Activated CD4-positive, alpha-beta memory T cell treated with anti-CD3 and anti-CD28 coated beads, Interleukin-2, amount 10 ng/mL, durations not matched to agents 7 days and 5 days (primary cell): ENCODE results near the gene LDLRAD4. TPM values are rescaled to one million over a fixed set of nuclear protein-coding genes. Genes with fewer than 3 reads are reported as not detected.
A peak's percentile ranks its signal among the peaks of the same experiment; 100 is the strongest.
"Not testable (repeated sequence)": the region's sequence is repeated elsewhere in the genome, so short reads cannot be mapped to it uniquely, and the experiment has no call there.

Source experiments
- CTCF ChIA-PET: fragments of 350-600 bp; sonication (Branson Sonifier 250); formaldehyde crosslinking; loops from one replicate; lab custom pipeline; 2021; ENCODE audit warnings: antibody characterized with exemption, inconsistent platforms; lab: Charles Lee
- POLR2A ChIA-PET: fragments of 350-600 bp; sonication (Branson Sonifier 250); formaldehyde crosslinking; loops from one replicate; lab custom pipeline; 2021; ENCODE audit warnings: antibody characterized with exemption; lab: Charles Lee
- DNase-seq: peaks from one replicate; pipeline ENCODE4 v3.0.0-alpha.2; 2020
- H3K27ac Mint-ChIP-seq: one replicate; pipeline ENCODE4 v1.8.0; 2021; ENCODE audit warnings: mild to moderate bottlenecking, mixed read lengths
- H3K27me3 Mint-ChIP-seq: one replicate; pipeline ENCODE4 v1.8.0; 2021; ENCODE audit warnings: mixed read lengths
- H3K36me3 Mint-ChIP-seq: one replicate; pipeline ENCODE4 v1.8.0; 2021; ENCODE audit warnings: low read depth, mixed read lengths
- H3K4me1 Mint-ChIP-seq: one replicate; pipeline ENCODE4 v1.8.0; 2021; ENCODE audit warnings: mixed read lengths
- H3K4me3 Mint-ChIP-seq: one replicate; pipeline ENCODE4 v1.8.0; 2021; ENCODE audit warnings: mild to moderate bottlenecking, mixed read lengths
- H3K9me3 Mint-ChIP-seq: one replicate; pipeline ENCODE4 v1.8.0; 2021; ENCODE audit warnings: mixed read lengths
- total RNA-seq, 2 experiments: library from RNA; stranded (reverse); gene quantifications; one replicate each; pipeline ENCODE4 v1.2.3, GENCODE V29; 2021

LDLRAD4 gene
- total RNA-seq, 2 experiments from 2014 or later: 19.1 to 22.4 TPM

DNA sequence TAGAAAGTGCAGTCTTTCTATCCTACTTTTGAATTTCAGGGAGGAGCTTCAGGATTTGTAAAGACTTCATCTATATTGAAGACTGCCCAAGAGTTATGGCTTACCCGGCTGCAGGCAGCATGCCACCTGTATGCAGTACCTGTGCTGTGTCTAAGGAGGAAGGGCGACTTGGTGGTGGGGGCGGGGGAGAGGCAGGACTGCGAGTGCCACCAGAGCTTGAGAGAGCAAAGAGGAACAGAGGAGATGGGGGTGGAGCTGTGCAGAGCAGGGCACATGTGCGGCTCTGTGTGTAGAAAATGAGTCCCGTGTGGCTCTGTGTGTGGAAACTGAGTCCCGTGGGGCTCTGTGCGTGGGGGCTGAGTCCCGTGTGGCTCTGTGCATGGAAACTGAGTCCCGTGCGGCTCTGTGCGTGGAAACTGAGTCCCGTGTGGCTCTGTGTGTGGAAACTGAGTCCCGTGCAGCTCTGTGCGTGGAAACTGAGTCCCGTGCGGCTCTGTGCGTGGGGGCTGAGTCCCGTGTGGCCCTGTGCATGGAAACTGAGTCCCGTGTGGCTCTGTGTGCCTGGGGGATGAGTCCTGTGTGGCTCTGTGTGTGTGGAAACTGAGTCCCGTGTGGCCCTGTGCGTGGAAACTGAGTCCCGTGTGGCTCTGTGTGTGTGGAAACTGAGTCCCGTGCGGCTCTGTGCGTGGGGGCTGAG lies 43.2 kb downstream of the LDLRAD4 start:
- H3K9me3 Mint-ChIP-seq: no peaks in the 10 kb centered on the region
- H3K27me3 Mint-ChIP-seq: peaks cover 3% of the 10 kb centered on the region
- no peaks in the 10 kb centered on the region for H3K36me3 Mint-ChIP-seq
- ChIA-PET POLR2A (interaction anchor here (1.9 kb wide), 1 partner anchor 13 kb away, joined by 7 read pairs; no protein-coding TSS in a partner anchor), CTCF (no interaction called here)
- no peak for DNase-seq
- H3K27ac Mint-ChIP-seq: no peak overlapping the region
- no peak overlapping the region for H3K4me3 Mint-ChIP-seq
- peaks cover 40% of the 10 kb centered on the region for H3K4me1 Mint-ChIP-seq

- DNase-seq, H3K9me3 Mint-ChIP-seq, H3K27me3 Mint-ChIP-seq, POLR2A ChIA-PET, CTCF ChIA-PET, H3K27ac Mint-ChIP-seq, H3K4me3 Mint-ChIP-seq, H3K36me3 Mint-ChIP-seq: not testable (repeated sequence)
- H3K4me1 Mint-ChIP-seq: peaks cover 45% of the 10 kb centered on the region
These were observed 43.8 kb downstream of the LDLRAD4 start for GRCh38 chr18:13262358-13262680.

GRCh38 chr18:13262839-13263691 lies 44.5 kb downstream of the LDLRAD4 start:
- CTCF ChIA-PET: no interaction called here
- H3K4me3 Mint-ChIP-seq: no peak overlapping the region
- H3K27ac Mint-ChIP-seq: no peak overlapping the region
- H3K4me1 Mint-ChIP-seq: peaks cover 53% of the 10 kb centered on the region
- no peak for DNase-seq
- peaks cover 3% of the 10 kb centered on the region for H3K27me3 Mint-ChIP-seq
- no peaks in the 10 kb centered on the region for H3K9me3 Mint-ChIP-seq
- no peaks in the 10 kb centered on the region for H3K36me3 Mint-ChIP-seq
- POLR2A ChIA-PET: no interaction called here

- Mint-ChIP-seq H3K9me3 (no peaks in the 10 kb centered on the region), H3K36me3 (no peaks in the 10 kb centered on the region), H3K27ac (no peak overlapping the region), H3K4me1 (peaks cover 64% of the 10 kb centered on the region), H3K4me3 (no peak overlapping the region), H3K27me3 (peaks cover 2% of the 10 kb centered on the region)
- peak; percentile 14 for DNase-seq
- POLR2A ChIA-PET: interaction anchor here (1.2 kb wide), 1 partner anchor 117 kb away, joined by 4 read pairs; no protein-coding TSS in a partner anchor
- CTCF ChIA-PET: interaction anchor here (1.3 kb wide), 1 partner anchor 48 kb away, joined by 5 read pairs; no protein-coding TSS in a partner anchor
These were observed 45.8 kb downstream of the LDLRAD4 start for GRCh38 chr18:13264091-13265007.

- peak; percentile 28 for DNase-seq
- H3K4me1 Mint-ChIP-seq: peaks cover 63% of the 10 kb centered on the region
- peak overlapping the region; percentile 73 for H3K27ac Mint-ChIP-seq
- ChIA-PET POLR2A (interaction anchor here (1.0 to 3.0 kb wide), 8 partner anchors 10 to 344 kb away, joined by 3 to 15 read pairs (median 6); no protein-coding TSS in a partner anchor), CTCF (interaction anchor here (1.3 to 2.9 kb wide), 2 partner anchors 14 to 49 kb away, joined by 5 to 11 read pairs; no protein-coding TSS in a partner anchor)
- no peaks in the 10 kb centered on the region for H3K9me3 Mint-ChIP-seq
- peak overlapping the region; percentile 58 for H3K4me3 Mint-ChIP-seq
- H3K27me3 Mint-ChIP-seq: no peaks in the 10 kb centered on the region
- no peaks in the 10 kb centered on the region for H3K36me3 Mint-ChIP-seq
These were observed 46.7 kb downstream of the LDLRAD4 start for GRCh38 chr18:13265008-13265910.

DNA sequence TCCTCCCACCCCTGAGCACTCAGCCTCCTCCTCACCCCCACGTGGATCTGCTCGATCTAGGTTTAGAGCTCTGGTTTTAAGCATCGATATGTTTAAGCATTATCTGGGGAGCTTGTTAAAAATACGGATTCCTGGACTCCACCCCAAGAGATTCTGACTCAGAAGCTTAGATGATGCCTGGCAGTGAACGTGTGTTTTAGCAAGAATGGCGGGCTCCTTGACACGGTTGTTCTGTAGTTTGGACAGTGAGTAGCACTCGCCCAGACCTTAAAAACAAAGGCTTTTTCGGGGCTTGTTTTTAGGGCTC lies 47.3 kb downstream of the LDLRAD4 start:
- peak overlapping the region; percentile 58 for H3K4me3 Mint-ChIP-seq
- ChIA-PET POLR2A (interaction anchor here (1.0 to 3.0 kb wide), 8 partner anchors 10 to 343 kb away, joined by 3 to 15 read pairs (median 6); no protein-coding TSS in a partner anchor), CTCF (interaction anchor here (1.3 to 2.9 kb wide), 2 partner anchors 13 to 49 kb away, joined by 5 to 11 read pairs; no protein-coding TSS in a partner anchor)
- no peaks in the 10 kb centered on the region for H3K9me3 Mint-ChIP-seq
- peak overlapping the region; percentile 73 for H3K27ac Mint-ChIP-seq
- DNase-seq: no peak
- H3K27me3 Mint-ChIP-seq: no peaks in the 10 kb centered on the region
- no peaks in the 10 kb centered on the region for H3K36me3 Mint-ChIP-seq
- H3K4me1 Mint-ChIP-seq: peaks cover 60% of the 10 kb centered on the region

DNA sequence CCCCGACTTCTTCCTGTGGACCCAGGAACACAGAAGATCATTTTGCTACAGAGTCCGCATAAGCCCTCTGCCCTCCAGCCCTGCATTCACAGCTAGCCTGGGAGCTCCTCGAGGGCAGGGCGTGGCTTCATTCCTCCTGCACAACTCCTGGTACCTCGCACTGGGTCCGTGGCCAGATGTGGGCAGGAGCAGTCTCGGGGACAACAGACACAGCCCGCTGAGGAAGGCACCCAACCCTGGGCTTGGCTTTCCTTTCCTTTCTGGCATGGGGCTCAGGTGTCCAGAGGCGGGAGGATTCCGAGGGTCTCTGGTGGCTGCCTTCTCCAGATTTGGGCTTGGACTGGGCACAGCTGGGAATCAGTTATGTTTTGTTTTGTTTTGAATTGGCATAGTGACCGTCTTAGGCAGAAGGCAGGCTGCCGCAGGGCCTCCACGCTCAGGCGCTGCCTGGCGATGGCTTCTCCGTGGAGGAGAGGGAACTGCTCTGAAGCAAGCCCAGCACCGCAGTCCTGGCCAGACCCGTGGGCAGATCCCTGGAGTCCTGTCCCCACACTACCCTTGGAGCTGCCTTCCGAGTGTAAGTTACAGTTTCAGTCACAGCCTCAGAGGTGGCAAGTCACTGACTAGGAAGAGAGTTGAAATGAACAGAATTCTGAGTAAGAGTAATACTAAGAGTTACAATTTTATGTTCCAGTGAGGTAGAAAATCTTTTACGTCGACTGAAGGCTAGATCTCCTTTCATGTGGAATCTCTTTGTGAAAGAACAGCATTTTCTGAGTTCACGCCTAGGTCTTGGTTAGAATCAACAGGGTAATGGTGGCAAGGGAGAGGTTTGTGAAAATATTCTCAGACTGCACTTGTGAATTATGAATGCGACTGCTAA lies 47.9 kb downstream of the LDLRAD4 start:
- Mint-ChIP-seq H3K4me3 (peak overlapping the region; percentile 58), H3K27me3 (no peaks in the 10 kb centered on the region), H3K9me3 (no peaks in the 10 kb centered on the region), H3K36me3 (no peaks in the 10 kb centered on the region), H3K4me1 (peaks cover 54% of the 10 kb centered on the region), H3K27ac (peak overlapping the region; percentile 73)
- POLR2A ChIA-PET: interaction anchor here (1.0 to 3.0 kb wide), 7 partner anchors 9 to 342 kb away, joined by 3 to 15 read pairs (median 6); no protein-coding TSS in a partner anchor
- DNase-seq: peak; percentile 44
- CTCF ChIA-PET: interaction anchor here (1.0 to 2.9 kb wide), 2 partner anchors 13 to 50 kb away, joined by 3 to 11 read pairs; no protein-coding TSS in a partner anchor

DNA sequence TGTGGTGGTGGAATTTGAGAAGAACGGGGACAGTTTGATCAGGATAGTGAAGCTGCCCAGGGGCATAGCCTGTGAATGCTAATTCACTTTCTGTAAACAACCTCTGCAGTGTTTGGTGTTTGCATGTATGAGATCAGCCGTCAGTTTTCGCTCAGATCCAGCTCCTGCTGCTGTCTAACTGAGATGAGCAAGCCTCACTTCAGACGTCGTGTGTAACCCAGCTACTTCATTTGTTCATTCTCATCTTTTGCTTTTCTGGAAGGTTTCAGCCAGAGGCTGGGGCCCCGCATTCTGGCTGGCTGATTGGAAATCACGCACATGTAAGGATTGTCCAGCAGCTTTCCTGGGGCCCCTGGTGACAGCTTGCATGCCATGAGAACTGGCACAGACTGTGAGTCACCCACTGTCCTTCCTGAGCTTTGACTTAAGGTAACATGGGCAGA lies 48.9 kb downstream of the LDLRAD4 start:
- Mint-ChIP-seq H3K27ac (peak overlapping the region; percentile 73), H3K9me3 (no peaks in the 10 kb centered on the region), H3K4me3 (no peak overlapping the region), H3K4me1 (peaks cover 51% of the 10 kb centered on the region), H3K36me3 (no peaks in the 10 kb centered on the region), H3K27me3 (no peaks in the 10 kb centered on the region)
- ChIA-PET CTCF (interaction anchor here (1.0 to 2.9 kb wide), 2 partner anchors 12 to 51 kb away, joined by 3 to 11 read pairs; no protein-coding TSS in a partner anchor), POLR2A (interaction anchor here (0.7 to 3.0 kb wide), 4 partner anchors 8 to 22 kb away, joined by 3 to 15 read pairs (median 7); no protein-coding TSS in a partner anchor)
- peak; percentile 20 for DNase-seq

DNA sequence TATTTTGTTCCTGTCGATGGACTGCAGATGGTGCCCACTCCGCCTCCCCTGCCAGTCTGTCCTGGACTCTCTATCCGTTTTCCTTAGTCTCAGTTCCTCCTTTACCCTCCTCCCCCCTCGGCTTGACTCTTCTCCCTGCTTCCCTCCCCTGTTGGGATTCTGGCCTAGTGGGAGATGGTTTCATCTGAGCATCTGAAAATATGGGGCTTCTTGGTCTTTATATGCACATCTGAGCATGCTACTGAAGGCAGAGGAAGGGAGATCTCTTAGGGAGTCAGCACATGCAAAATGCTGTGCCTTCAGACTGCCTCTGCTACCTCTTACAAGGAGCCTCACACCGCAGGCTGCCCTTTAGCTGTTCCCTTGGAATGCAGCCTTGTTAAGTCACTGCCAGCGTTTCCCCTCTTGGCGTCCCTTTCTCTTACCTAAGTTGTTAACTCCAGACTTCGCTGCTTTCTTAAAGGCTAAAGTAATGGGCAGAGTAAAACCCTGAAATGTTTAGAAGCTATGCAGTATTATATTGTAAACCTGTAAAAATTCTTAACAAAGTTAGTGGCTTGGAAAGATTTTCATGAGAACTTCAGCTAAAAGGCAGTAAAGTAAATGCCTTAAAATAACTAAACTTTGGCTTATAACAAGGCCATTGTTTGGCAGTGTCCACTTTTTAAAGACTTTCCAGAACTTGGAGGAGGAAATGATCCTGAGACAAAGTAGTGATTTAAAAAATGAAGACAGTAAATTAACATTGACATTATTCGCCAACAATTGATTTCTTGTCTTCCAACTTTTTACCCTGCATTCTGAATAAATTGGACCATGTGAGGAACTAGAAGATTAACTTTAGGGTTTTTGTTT lies 49.8 kb downstream of the LDLRAD4 start:
- peak overlapping the region; percentile 73 for H3K27ac Mint-ChIP-seq
- H3K27me3 Mint-ChIP-seq: no peaks in the 10 kb centered on the region
- DNase-seq: no peak
- ChIA-PET CTCF (interaction anchor here (2.9 kb wide), 1 partner anchor 11 kb away, joined by 11 read pairs; no protein-coding TSS in a partner anchor), POLR2A (interaction anchor here (1.5 to 3.0 kb wide), 3 partner anchors 7 to 21 kb away, joined by 4 to 15 read pairs (median 10); no protein-coding TSS in a partner anchor)
- H3K36me3 Mint-ChIP-seq: peaks cover 5% of the 10 kb centered on the region
- H3K4me3 Mint-ChIP-seq: no peak overlapping the region
- H3K4me1 Mint-ChIP-seq: peaks cover 59% of the 10 kb centered on the region
- H3K9me3 Mint-ChIP-seq: no peaks in the 10 kb centered on the region

DNA sequence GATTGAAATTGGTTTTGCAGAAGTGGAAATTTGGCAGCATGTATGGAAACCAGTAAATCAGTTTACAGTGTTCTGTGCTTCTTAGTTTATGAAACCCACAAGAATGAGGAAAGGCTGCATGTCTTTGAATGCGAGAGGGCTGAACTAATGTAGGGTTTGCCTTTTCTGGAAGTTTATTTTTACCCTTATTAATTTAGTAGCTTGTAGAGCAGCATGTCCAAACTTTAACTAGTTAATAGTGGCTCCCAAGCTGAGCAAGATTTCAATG lies 50.4 kb downstream of the LDLRAD4 start:
- DNase-seq: no peak
- Mint-ChIP-seq H3K4me3 (no peak overlapping the region), H3K9me3 (no peaks in the 10 kb centered on the region), H3K27ac (no peak overlapping the region), H3K27me3 (no peaks in the 10 kb centered on the region), H3K36me3 (peaks cover 5% of the 10 kb centered on the region), H3K4me1 (peaks cover 65% of the 10 kb centered on the region)
- POLR2A ChIA-PET: interaction anchor here (2.6 kb wide), 1 partner anchor 10 kb away, joined by 10 read pairs; no protein-coding TSS in a partner anchor
- CTCF ChIA-PET: no interaction called here
